Measurements from ENCODE around the gene METTL9. TPM values are rescaled to one million over a fixed set of nuclear protein-coding genes. Genes with fewer than 3 reads are reported as not detected.
A peak's percentile ranks its signal among the peaks of the same experiment; 100 is the strongest.
"Not testable (repeated sequence)": the region's sequence is repeated elsewhere in the genome, so short reads cannot be mapped to it uniquely, and the experiment has no call there.

The METTL9 gene
- polyA plus RNA-seq, 3 donors = 181 to 400 (median 373) TPM

DNA sequence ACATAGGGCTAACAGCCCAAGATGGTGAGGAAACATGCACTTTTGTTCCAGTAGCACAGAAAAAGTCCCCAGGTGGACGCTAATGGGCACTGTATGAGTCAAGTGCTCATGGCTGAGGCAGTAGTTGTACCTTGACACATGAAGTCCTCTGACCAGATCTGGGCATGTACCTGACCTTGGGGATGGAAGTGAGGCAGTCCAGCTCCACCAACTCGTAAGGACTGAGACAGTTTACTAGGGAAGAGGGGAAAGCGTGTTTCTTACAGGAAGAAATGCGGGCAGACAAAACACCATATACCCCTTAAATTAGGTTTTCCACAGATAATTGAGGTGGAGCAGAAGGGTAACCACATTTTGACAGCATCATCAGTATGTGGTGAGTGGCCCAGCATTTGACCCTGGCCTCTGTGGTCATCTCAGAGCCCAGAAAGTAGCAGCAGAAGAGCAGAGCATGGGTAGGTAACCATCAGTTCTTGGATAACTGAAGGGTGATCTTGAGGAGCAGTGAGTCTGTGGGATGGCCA lies 32.4 kb upstream of the METTL9 start:
- Histone ChIP-seq H3K9me3 (replicated peaks in 1 of 2; ENCODE audit: control insufficient read depth in 1 of 2, insufficient read depth in 1 of 2, low read length in 2 of 2) (no peaks in the 10 kb centered on the region), H3K4me2 (replicated peaks; ENCODE audit: extremely low read depth, low read length, poor library complexity, severe bottlenecking) (no peak overlapping the region), H3K9ac (ENCODE audit: insufficient read depth, low read length, poor library complexity, severe bottlenecking) (no peak overlapping the region), H3K27ac (ENCODE audit: low read depth in 1 of 2, low read length in 2 of 2) (no peak overlapping the region), H3K4me3 (replicated peaks in 1 of 3; ENCODE audit: low read depth in 2 of 3, low read length in 3 of 3) (no peak overlapping the region), H3K4me1 (ENCODE audit: control insufficient read depth in 1 of 2, insufficient read depth in 2 of 2, low read length in 2 of 2) (peaks cover 6 to 9% of the 10 kb centered on the region in 2 donors), H3K79me2 (ENCODE audit: insufficient read depth, low read length) (no peaks in the 10 kb centered on the region), H4K20me1 (ENCODE audit: insufficient read depth, low read length) (no peaks in the 10 kb centered on the region), H2AFZ (ENCODE audit: insufficient read depth, low read depth, low read length, poor library complexity, severe bottlenecking) (no peak overlapping the region), H3K27me3 (ENCODE audit: control insufficient read depth in 2 of 2, insufficient read depth in 2 of 2, low read length in 2 of 2) (no peaks in the 10 kb centered on the region), H3K36me3 (replicated peaks in 1 of 2; ENCODE audit: control insufficient read depth in 1 of 2, insufficient read depth in 2 of 2, low read length in 2 of 2) (no peaks in the 10 kb centered on the region)
- H3K36me3 Mint-ChIP-seq = no peaks in the 10 kb centered on the region
- no peak overlapping the region for H3K27ac Mint-ChIP-seq
- intact Hi-C loops (cut with micrococcal nuclease) = loop anchor here in 1 of 2 donors (5.0 kb wide), 1 partner anchor 1065 kb away; no protein-coding TSS in a partner anchor
- H3K4me3 Mint-ChIP-seq = no peak overlapping the region
- peaks cover 0 to 11% (median 9%) of the 10 kb centered on the region in 3 donors for H3K27me3 Mint-ChIP-seq (ENCODE audit: low read depth in 3 of 3)
- no peaks in the 10 kb centered on the region for H3K9me3 Mint-ChIP-seq
- DNase-seq = no peak
- TF ChIP-seq, protein P1, sequence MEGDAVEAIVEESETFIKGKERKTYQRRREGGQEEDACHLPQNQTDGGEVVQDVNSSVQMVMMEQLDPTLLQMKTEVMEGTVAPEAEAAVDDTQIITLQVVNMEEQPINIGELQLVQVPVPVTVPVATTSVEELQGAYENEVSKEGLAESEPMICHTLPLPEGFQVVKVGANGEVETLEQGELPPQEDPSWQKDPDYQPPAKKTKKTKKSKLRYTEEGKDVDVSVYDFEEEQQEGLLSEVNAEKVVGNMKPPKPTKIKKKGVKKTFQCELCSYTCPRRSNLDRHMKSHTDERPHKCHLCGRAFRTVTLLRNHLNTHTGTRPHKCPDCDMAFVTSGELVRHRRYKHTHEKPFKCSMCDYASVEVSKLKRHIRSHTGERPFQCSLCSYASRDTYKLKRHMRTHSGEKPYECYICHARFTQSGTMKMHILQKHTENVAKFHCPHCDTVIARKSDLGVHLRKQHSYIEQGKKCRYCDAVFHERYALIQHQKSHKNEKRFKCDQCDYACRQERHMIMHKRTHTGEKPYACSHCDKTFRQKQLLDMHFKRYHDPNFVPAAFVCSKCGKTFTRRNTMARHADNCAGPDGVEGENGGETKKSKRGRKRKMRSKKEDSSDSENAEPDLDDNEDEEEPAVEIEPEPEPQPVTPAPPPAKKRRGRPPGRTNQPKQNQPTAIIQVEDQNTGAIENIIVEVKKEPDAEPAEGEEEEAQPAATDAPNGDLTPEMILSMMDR (IDR thresholded peaks at IDR 0.05) = no peak
- 86% methylated on average over 1 of the region's 4 CpGs for WGBS (ENCODE audit: insufficient coverage)
- H3K4me1 Mint-ChIP-seq = peaks cover 10% of the 10 kb centered on the region

DNA sequence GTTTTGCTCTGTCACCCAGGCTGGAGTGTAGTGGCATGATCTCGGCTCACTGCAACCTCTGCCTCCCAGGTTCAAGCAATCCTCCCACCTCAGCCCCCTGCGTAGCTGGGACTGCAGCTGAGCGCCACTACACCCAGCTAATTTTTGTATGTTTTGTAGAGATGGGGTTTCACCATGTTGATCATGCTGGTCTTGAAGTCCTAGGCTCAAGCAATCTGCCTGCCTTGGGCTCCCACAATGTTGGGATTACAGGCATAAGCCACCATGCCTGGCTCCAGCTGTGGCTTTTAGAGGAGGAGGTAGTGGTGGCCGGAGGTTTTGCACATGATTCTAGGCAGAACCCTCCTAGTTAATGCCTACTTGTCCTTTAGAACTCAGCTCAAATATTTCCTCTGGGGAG lies 31.9 kb upstream of the METTL9 start:
- not testable (repeated sequence) for H3K9me3 Mint-ChIP-seq; H4K20me1 ChIP-seq (ENCODE audit: insufficient read depth, low read length); H3K36me3 ChIP-seq (replicated peaks in 1 of 2; ENCODE audit: control insufficient read depth in 1 of 2, insufficient read depth in 2 of 2, low read length in 2 of 2); H3K27me3 Mint-ChIP-seq (ENCODE audit: low read depth in 3 of 3); H3K79me2 ChIP-seq (ENCODE audit: insufficient read depth, low read length); H3K4me1 ChIP-seq (ENCODE audit: control insufficient read depth in 1 of 2, insufficient read depth in 2 of 2, low read length in 2 of 2); H3K36me3 Mint-ChIP-seq; H3K27me3 ChIP-seq (ENCODE audit: control insufficient read depth in 2 of 2, insufficient read depth in 2 of 2, low read length in 2 of 2); H2AFZ ChIP-seq (ENCODE audit: insufficient read depth, low read depth, low read length, poor library complexity, severe bottlenecking); H3K9me3 ChIP-seq (replicated peaks in 1 of 2; ENCODE audit: control insufficient read depth in 1 of 2, insufficient read depth in 1 of 2, low read length in 2 of 2); H3K4me2 ChIP-seq (replicated peaks; ENCODE audit: extremely low read depth, low read length, poor library complexity, severe bottlenecking); DNase-seq; H3K27ac ChIP-seq (ENCODE audit: low read depth in 1 of 2, low read length in 2 of 2); H3K4me3 Mint-ChIP-seq; H3K4me3 ChIP-seq (replicated peaks in 1 of 3; ENCODE audit: low read depth in 2 of 3, low read length in 3 of 3); H3K9ac ChIP-seq (ENCODE audit: insufficient read depth, low read length, poor library complexity, severe bottlenecking)
- intact Hi-C loops (cut with micrococcal nuclease) = loop anchor here in 1 of 2 donors (5.0 kb wide), 1 partner anchor 1065 kb away; no protein-coding TSS in a partner anchor
- Mint-ChIP-seq H3K4me1 (peaks cover 10% of the 10 kb centered on the region), H3K27ac (peak overlapping the region in 1 of 7 donors; percentile 18)
- no CpG with 5 or more reads among the region's 4 CpGs for WGBS (ENCODE audit: insufficient coverage)

Measured in CD14-positive monocyte (primary cell).